Sigmoid colon (tissue), 7 donors: ENCODE data around the gene CLDN22. TPM values are rescaled to one million over a fixed set of nuclear protein-coding genes. Genes with fewer than 3 reads are reported as not detected.

Experiments
- DNase-seq: peaks from one replicate; pipeline ENCODE4 v3.0.0-alpha.2; 2019
- H3K27ac ChIP-seq, 4 donors: fragments of 200-600 bp; sonication (generic); one replicate each; pipeline ENCODE4 v1.5.1; 2016 to 2019; ENCODE audit warnings: mild to moderate bottlenecking in 1 of 4
- H3K27me3 ChIP-seq, 3 donors: fragments of 200-600 bp; sonication (generic); one replicate each; pipeline ENCODE4 v1.5.1; 2019; ENCODE audit warnings: mild to moderate bottlenecking in 1 of 3
- H3K36me3 ChIP-seq, 4 donors: fragments of 200-600 bp; sonication (generic); one replicate each; pipeline ENCODE4 v1.5.1; 2016 to 2019
- H3K4me1 ChIP-seq, 4 donors: fragments of 200-600 bp; sonication (generic); one replicate each; pipeline ENCODE4 v1.5.1; 2017 to 2019
- H3K4me3 ChIP-seq, 4 donors: fragments of 200-600 bp; sonication (generic); one replicate each; pipeline ENCODE4 v1.5.1; 2017 to 2019; ENCODE audit warnings: mild to moderate bottlenecking in 2 of 4, moderate library complexity in 1 of 4
- H3K9me3 ChIP-seq, 4 donors: fragments of 200-600 bp in 3 of 4; sonication (generic) in 3 of 4; one replicate each; pipeline versions ENCODE4 v1.5.1 to v1.6.1; 2013 to 2019
- EP300 ChIP-seq, 4 donors: sonication (generic); formaldehyde crosslinking; IDR thresholded peaks; one replicate each; pipeline ENCODE4 v1.6.1; 2017; ENCODE audit warnings: antibody characterized with exemption in 4 of 4
- POLR2A ChIP-seq, 2 donors: fragments of 450-650 bp; IDR thresholded peaks; one replicate each; pipeline ENCODE4 v1.6.1; 2016; ENCODE audit warnings: antibody characterized with exemption in 2 of 2, mild to moderate bottlenecking in 2 of 2, moderate library complexity in 2 of 2
- POLR2AphosphoS5 ChIP-seq, 4 donors: sonication (generic); formaldehyde crosslinking; IDR thresholded peaks; one replicate each; pipeline ENCODE4 v1.6.1; 2017; ENCODE audit warnings: antibody characterized with exemption in 4 of 4
- WGBS, 2 donors: extraction: QIAGEN DNeasy Blood & Tissue Kit; methylation state at CpG; one replicate each; pipeline ENCODE4 v1.1.7; 2013; 5-methylcytosine and 5-hydroxymethylcytosine counted together
- intact Hi-C: fragments of 100-400 bp; cut with DNase I; formaldehyde crosslinking; loops from one replicate; pipeline ENCODE4 v1.15.1; 2023
- polyA plus RNA-seq, 3 donors: library from polyadenylated mRNA; stranded (reverse); fragments of 200-250 nt; gene quantifications; one replicate each; pipeline ENCODE4 v1.2.3, GENCODE V29; 2013
- total RNA-seq, 4 donors: library from RNA; depleted of rRNA; stranded (reverse); fragments of >200 nt; gene quantifications; one replicate each; pipeline ENCODE4 v1.1.0, GENCODE V29; 2016
- TF ChIP-seq, protein P1 (sequence below), 4 experiments: fragments of 450-650 bp in 3 of 4; fragments of 200-600 bp in 1 of 4; IDR thresholded peaks; one replicate each; pipeline ENCODE4 v1.5.1; 2016 to 2019; ENCODE audit warnings: antibody characterized with exemption in 4 of 4, mild to moderate bottlenecking in 3 of 4, moderate library complexity in 2 of 4
- donor health status: healthy with polysubstance abuse.
- donor health status: Bipolar disorder and iron deficiency.
- donor health status: healthy.

The CLDN22 gene
- total and polyA plus RNA-seq, 7 donors = not detected

DNA sequence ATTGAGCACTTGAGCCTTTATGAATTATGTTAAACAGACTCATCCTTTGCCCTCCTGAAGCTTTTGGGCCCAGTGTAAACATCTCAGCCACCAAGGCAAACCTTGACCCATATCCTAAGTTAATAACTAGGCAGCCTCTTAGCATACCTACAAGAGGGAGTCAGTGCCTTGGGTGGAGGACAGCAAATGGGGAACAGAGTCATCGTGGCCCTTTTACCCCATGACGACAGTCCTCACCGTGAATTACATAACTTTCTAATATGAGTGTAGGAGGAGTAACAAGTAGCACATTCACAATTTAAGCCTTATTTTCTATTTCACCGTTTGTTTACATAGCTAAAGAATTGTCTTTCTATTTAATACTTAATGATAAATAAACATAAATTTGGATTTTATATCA, 16.8 kb downstream of the CLDN22 start:
- no peak overlapping the region for H3K4me3 ChIP-seq
- H3K9me3 ChIP-seq = no peaks in the 10 kb centered on the region
- H3K27me3 ChIP-seq = no peaks in the 10 kb centered on the region
- TF ChIP-seq, protein P1, sequence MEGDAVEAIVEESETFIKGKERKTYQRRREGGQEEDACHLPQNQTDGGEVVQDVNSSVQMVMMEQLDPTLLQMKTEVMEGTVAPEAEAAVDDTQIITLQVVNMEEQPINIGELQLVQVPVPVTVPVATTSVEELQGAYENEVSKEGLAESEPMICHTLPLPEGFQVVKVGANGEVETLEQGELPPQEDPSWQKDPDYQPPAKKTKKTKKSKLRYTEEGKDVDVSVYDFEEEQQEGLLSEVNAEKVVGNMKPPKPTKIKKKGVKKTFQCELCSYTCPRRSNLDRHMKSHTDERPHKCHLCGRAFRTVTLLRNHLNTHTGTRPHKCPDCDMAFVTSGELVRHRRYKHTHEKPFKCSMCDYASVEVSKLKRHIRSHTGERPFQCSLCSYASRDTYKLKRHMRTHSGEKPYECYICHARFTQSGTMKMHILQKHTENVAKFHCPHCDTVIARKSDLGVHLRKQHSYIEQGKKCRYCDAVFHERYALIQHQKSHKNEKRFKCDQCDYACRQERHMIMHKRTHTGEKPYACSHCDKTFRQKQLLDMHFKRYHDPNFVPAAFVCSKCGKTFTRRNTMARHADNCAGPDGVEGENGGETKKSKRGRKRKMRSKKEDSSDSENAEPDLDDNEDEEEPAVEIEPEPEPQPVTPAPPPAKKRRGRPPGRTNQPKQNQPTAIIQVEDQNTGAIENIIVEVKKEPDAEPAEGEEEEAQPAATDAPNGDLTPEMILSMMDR (IDR thresholded peaks at IDR 0.05) = no peak
- TF ChIP-seq EP300 (IDR thresholded peaks at IDR 0.05) = no peak
- TF ChIP-seq POLR2A (IDR thresholded peaks at IDR 0.05) = no peak
- no peak for TF ChIP-seq POLR2AphosphoS5 (IDR thresholded peaks at IDR 0.05)
- intact Hi-C loops = no loop called here
- DNase-seq = no peak
- H3K36me3 ChIP-seq = peaks cover 0 to 2% (median 0%) of the 10 kb centered on the region in 4 donors
- H3K4me1 ChIP-seq = peaks cover 0 to 17% (median 6%) of the 10 kb centered on the region in 4 donors
- WGBS, 2 donors = 91 to 93% methylated on average over 4 of the region's 4 CpGs
- H3K27ac ChIP-seq = no peak overlapping the region

DNA sequence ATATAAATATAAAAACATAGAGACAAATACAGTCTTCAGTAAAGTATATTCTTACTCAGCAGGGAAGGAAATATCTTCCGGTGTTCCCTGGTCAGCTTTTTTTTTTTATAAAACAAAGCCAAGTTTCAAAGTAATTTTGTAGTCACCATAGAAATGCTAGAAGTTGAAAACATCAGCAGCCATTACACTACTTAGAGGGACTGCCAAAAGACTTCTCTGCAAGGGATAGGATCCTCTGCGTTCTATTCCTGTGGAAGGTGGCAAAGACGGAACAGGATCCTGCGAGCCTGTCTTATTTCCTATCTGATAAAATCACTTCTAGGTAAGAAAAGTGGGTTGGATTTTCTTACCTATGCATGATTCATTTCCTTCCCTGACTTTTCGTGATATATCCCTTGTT, 19.4 kb downstream of the CLDN22 start:
- H3K4me1 ChIP-seq = peaks cover 0 to 17% (median 6%) of the 10 kb centered on the region in 4 donors
- no peak for DNase-seq
- H3K9me3 ChIP-seq = no peaks in the 10 kb centered on the region
- no peak overlapping the region for H3K4me3 ChIP-seq
- 86 to 95% methylated on average over 5 of the region's 5 CpGs for WGBS, 2 donors
- H3K27ac ChIP-seq = no peak overlapping the region
- H3K36me3 ChIP-seq = peaks cover 0 to 12% (median 5%) of the 10 kb centered on the region in 4 donors
- intact Hi-C loops = no loop called here
- TF ChIP-seq EP300 (IDR thresholded peaks at IDR 0.05) (no peak), POLR2A (IDR thresholded peaks at IDR 0.05) (no peak), POLR2AphosphoS5 (IDR thresholded peaks at IDR 0.05) (no peak)
- TF ChIP-seq, protein P1 (IDR thresholded peaks at IDR 0.05) = no peak
- no peaks in the 10 kb centered on the region for H3K27me3 ChIP-seq

DNA sequence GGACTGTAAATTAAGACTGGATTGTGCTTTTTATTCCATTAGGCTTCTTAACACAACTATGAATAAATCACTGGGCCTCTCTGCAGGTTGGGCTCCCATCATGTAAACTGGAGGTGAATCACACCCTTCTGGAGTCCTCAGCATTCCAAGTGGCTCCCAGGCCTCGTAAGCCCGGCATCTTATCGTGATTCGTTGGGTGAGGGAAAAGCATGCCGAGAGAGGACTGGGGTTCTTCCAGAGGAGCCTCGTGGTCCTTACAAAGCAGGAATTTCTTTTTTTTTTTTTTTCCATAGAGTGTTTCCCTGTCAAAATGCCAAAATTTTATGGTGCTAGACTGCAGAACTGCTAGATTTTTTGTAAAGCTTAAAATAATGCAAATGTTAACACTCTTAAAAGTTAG, 20.0 kb downstream of the CLDN22 start:
- H3K27me3 ChIP-seq = no peaks in the 10 kb centered on the region
- H3K4me1 ChIP-seq = peaks cover 0 to 17% (median 6%) of the 10 kb centered on the region in 4 donors
- intact Hi-C loops = no loop called here
- H3K36me3 ChIP-seq = peaks cover 0 to 16% (median 7%) of the 10 kb centered on the region in 4 donors
- 75 to 83% methylated on average over 6 of the region's 6 CpGs for WGBS, 2 donors
- TF ChIP-seq EP300 (IDR thresholded peaks at IDR 0.05) (no peak), POLR2AphosphoS5 (IDR thresholded peaks at IDR 0.05) (no peak), POLR2A (IDR thresholded peaks at IDR 0.05) (no peak)
- TF ChIP-seq, protein P1 (IDR thresholded peaks at IDR 0.05) = no peak
- H3K4me3 ChIP-seq = no peak overlapping the region
- no peak overlapping the region for H3K27ac ChIP-seq
- DNase-seq = no peak
- no peaks in the 10 kb centered on the region for H3K9me3 ChIP-seq

DNA sequence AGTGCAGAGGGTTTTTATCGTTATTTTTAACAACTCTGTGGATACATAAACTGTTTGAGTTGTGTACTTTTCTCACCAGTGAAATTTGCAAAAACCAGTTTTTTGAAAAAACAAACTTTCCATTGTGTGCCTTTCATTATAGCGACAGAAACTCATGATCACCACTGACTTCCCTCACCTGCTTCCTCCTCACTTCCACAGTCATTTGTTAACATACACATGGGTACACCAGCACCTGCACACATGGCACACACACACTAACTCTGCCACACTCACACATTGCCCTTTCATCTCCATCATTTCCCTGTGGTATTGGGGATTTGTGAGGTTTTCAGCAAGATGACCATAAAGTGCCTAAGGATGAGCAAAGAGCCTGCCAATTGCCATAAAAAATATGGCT, 20.6 kb downstream of the CLDN22 start:
- 42 to 57% methylated on average over 2 of the region's 2 CpGs for WGBS, 2 donors
- TF ChIP-seq, protein P1 (IDR thresholded peaks at IDR 0.05) = no peak
- TF ChIP-seq POLR2A (IDR thresholded peaks at IDR 0.05) = no peak
- DNase-seq = no peak
- H3K9me3 ChIP-seq = no peaks in the 10 kb centered on the region
- H3K4me3 ChIP-seq = no peak overlapping the region
- H3K4me1 ChIP-seq = peaks cover 0 to 17% (median 6%) of the 10 kb centered on the region in 4 donors
- no peak overlapping the region for H3K27ac ChIP-seq
- H3K36me3 ChIP-seq = peaks cover 0 to 20% (median 10%) of the 10 kb centered on the region in 4 donors
- no peaks in the 10 kb centered on the region for H3K27me3 ChIP-seq
- intact Hi-C loops = no loop called here

DNA sequence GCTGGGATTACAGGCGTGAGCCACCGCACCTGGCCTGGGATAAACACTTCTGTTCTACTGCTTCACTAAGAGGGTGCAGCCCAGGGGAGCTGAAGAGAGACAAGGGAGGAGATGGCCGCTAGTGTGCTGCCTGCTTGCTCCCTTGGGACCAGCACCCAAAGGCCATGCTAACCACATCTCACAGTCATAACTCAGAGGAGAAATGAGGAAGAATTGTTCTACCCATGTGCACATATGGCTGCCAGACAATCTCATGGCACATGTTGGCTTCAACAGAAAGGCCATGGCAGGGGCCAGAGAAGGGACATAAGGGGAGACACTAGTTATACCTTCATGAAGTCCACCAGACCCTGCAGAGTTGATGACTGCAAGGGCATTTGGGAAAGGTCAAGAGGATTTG, 22.4 kb downstream of the CLDN22 start:
- H3K27ac ChIP-seq = no peak overlapping the region
- H3K4me3 ChIP-seq = no peak overlapping the region
- WGBS, 2 donors = 92 to 97% methylated on average over 3 of the region's 3 CpGs
- DNase-seq = no peak
- TF ChIP-seq EP300 (IDR thresholded peaks at IDR 0.05) (no peak), POLR2A (IDR thresholded peaks at IDR 0.05) (no peak), POLR2AphosphoS5 (IDR thresholded peaks at IDR 0.05) (no peak)
- TF ChIP-seq, protein P1 (IDR thresholded peaks at IDR 0.05) = no peak
- H3K36me3 ChIP-seq = peaks cover 0 to 30% (median 11%) of the 10 kb centered on the region in 4 donors
- H3K9me3 ChIP-seq = no peaks in the 10 kb centered on the region
- H3K27me3 ChIP-seq = no peaks in the 10 kb centered on the region
- peaks cover 0 to 17% (median 6%) of the 10 kb centered on the region in 4 donors for H3K4me1 ChIP-seq
- intact Hi-C loops = no loop called here
